ENCODE results near the gene NIPAL4. TPM values are rescaled to one million over a fixed set of nuclear protein-coding genes. Genes with fewer than 3 reads are reported as not detected.

Gene NIPAL4
- total RNA-seq, 4 donors from 2014 or later = 0.63 to 1.2 (median 0.84) TPM; not detected in 1

DNA sequence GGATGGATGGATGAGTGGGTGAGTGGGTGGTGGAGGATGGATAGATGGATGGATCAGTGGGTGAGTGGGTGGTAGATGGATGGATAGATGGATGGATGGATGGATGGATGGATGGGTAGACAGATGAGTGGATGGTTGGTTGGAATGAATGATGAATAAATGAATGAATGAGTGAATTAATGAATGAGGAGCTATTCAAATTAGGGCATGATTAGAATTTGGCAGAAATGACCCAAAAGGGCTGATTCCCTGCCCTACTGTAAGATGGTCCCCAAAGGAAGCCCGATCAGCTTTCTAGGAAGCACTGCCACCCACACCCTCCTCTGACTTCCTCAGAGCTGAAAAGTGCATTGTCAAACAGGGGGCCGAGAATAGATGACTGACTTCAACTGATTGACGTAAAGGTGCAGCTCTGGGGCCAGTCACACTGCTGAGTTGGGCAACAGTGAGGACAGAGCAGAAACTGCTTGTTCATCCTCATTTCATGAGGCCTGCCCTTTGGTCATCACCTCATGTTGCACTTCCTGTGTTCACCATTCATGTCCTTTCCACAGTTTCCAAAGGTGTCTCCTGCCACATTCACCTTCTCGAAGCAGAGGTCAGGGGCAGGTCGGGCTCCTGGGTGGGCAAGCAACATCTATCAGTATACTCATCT, 34.3 kb downstream of the NIPAL4 start:
- TF ChIP-seq, protein P1, sequence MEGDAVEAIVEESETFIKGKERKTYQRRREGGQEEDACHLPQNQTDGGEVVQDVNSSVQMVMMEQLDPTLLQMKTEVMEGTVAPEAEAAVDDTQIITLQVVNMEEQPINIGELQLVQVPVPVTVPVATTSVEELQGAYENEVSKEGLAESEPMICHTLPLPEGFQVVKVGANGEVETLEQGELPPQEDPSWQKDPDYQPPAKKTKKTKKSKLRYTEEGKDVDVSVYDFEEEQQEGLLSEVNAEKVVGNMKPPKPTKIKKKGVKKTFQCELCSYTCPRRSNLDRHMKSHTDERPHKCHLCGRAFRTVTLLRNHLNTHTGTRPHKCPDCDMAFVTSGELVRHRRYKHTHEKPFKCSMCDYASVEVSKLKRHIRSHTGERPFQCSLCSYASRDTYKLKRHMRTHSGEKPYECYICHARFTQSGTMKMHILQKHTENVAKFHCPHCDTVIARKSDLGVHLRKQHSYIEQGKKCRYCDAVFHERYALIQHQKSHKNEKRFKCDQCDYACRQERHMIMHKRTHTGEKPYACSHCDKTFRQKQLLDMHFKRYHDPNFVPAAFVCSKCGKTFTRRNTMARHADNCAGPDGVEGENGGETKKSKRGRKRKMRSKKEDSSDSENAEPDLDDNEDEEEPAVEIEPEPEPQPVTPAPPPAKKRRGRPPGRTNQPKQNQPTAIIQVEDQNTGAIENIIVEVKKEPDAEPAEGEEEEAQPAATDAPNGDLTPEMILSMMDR (IDR thresholded peaks at IDR 0.05) = no peak
- no peak for ATAC-seq (ENCODE audit: low FRiP score)
- DNase-seq (ENCODE audit: low spot score) = no peak

DNA sequence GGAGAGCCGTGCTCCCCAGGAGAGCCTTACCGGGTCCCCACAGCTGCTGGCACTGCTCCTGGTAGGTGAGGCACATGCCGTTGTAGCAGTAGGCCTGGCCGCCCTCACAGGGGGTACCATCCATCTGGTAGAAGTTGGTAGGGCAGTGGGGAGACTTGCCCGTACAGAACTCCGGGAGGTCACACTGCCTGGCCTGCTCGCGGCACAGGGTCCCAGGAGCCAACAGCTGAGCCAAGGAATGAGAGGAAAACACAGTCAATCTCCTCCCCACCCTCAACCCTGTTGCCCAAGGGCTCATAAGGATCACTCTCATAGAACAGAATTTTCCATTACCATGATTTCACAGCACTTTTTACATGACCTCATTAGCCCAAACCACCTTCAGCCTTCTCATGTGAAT, 36.9 kb downstream of the NIPAL4 start:
- ATAC-seq (ENCODE audit: low FRiP score) (no peak), DNase-seq (ENCODE audit: low spot score) (no peak)
- TF ChIP-seq, protein P1 (IDR thresholded peaks at IDR 0.05) = no peak

DNA sequence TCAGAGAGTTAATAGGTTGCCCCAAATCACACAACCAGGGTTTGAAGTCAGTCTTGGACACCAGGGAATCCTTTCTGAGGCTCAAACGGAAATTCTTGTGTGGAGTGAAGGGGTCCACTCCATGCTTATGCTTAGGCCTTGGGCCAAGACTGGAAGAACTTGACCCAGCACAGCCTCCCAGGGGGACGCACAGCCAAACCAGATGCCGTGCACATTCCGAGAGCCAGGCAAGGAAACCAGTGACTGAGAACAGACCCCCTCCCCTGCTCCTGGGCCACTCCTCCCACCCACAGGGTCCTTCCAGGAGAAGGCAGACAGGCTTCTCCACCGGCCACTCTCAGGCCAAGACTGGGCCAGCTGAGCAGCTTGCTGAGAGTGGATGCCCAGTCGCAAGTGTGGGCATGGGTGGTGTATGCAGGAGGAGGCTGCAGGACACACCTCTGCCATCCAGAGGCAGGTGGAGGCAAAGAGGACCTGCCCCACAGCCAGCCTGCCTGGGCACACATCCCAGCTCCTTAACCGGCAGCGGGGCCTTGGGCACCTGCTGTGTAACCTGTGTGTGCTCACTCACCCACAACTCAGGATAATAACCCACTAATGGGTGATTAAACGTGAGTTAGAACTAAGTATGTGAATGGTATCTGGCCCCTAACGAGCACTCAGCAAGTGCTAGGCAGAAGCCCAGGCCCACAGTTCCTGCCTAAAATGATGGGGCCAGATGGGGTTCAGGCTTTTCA, 38.0 kb downstream of the NIPAL4 start:
- TF ChIP-seq, protein P1 (IDR thresholded peaks at IDR 0.05) = no peak
- no peak for DNase-seq (ENCODE audit: low spot score)
- no peak for ATAC-seq (ENCODE audit: low FRiP score)

DNA sequence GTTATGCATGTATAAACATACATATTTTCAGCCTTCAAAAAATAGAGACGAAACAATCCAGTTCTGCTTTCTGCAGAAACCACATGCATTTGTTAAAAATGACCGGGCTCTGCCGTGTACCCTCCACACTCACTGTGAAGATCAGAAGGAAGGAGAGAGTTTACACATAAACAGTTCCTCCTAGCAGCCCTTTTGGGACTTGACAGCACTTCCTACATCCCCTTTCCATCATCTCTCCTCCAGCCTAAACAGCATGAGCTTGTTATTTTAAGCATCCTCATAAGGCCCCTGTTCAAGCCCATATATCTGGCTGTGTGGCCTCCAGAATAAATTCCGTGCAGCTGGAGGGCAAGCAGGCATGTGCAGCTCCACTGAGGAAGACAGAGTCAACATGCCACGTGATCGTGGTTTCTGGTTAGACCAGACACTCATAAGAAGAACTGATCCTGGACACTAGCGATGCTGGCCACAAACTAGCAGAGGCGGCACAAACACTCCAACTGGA, 42.2 kb downstream of the NIPAL4 start:
- ATAC-seq (ENCODE audit: low FRiP score) = no peak
- no peak for DNase-seq (ENCODE audit: low spot score)
- TF ChIP-seq, protein P1 (IDR thresholded peaks at IDR 0.05) = no peak

DNA sequence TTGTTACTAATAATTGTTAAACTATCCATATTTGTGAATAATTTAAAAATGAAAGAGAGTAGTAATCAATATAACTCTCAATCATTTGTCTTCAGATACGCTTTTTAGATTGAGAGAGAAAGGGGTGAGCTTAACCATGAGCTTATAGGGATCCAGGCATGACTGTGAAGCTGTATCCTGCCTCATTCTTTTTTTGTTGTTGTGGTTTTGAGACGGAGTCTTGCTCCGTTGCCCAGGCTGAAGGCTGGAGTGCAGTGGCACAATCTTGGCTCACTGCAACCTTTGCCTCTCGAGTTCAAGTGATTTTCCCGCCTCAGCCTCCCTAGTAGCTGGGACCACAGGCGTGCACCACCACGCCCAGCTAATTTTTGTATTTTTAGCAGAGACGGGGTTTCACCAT, 44.0 kb downstream of the NIPAL4 start:
- DNase-seq (ENCODE audit: low spot score) (no peak), ATAC-seq (ENCODE audit: low FRiP score) (no peak)

DNA sequence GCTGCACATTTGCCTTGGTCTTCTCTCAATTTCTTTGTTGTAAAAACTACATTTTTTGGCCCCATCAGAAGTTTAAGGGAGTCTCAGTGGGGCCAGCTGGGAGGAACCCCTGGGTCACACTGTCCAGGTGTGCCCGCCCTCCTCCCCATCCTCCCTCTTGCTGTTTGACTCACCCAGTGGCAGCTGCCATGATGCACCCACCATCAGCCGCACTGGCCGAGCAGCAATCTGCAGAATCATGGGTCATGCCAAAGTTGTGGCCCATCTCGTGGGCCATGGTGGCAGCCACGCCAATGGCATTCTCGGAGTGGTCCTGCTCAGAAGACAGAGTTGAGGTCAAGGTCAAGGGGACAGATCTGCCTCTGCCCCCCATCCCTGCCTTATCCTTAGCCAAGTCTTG, 45.5 kb downstream of the NIPAL4 start:
- DNase-seq (ENCODE audit: low spot score) = no peak
- no peak for ATAC-seq (ENCODE audit: low FRiP score)
- TF ChIP-seq, protein P1 (IDR thresholded peaks at IDR 0.05) = no peak

More for the DNA sequence above, 44.0 kb downstream of the NIPAL4 start:
- TF ChIP-seq, protein P1 (IDR thresholded peaks at IDR 0.05) = no peak
